Gastroesophageal sphincter (tissue), 4 donors: ENCODE data around the gene GLRA1. TPM values are rescaled to one million over a fixed set of nuclear protein-coding genes. Genes with fewer than 3 reads are reported as not detected.
"Not testable (repeated sequence)": the region's sequence is repeated elsewhere in the genome, so short reads cannot be mapped to it uniquely, and the experiment has no call there.

ENCODE experiments used
- ATAC-seq: fragments of 150-250 bp; one replicate; pipeline ENCODE4 v1.9.1; 2016; ENCODE audit warnings: mild to moderate bottlenecking, moderate library complexity
- H3K27ac ChIP-seq, 4 donors: fragments of 200-600 bp; sonication (generic) in 3 of 4; 1 replicate in 3 of 4; 2 replicates in 1 of 4; pipeline ENCODE4 v1.5.1; 2016 to 2019
- H3K27me3 ChIP-seq: fragments of 200-600 bp; sonication (generic); one replicate; pipeline ENCODE4 v1.5.1; 2019
- H3K36me3 ChIP-seq, 2 donors: fragments of 200-600 bp; sonication (generic); one replicate each; pipeline ENCODE4 v1.5.1; 2019; ENCODE audit warnings: control low read depth in 1 of 2
- H3K4me1 ChIP-seq, 3 donors: fragments of 200-600 bp; sonication (generic); 1 replicate in 2 of 3; 2 replicates in 1 of 3; pipeline ENCODE4 v1.5.1; 2016 to 2019; ENCODE audit warnings: control low read depth in 2 of 3
- H3K4me3 ChIP-seq, 2 donors: fragments of 200-600 bp; sonication (generic); one replicate each; pipeline ENCODE4 v1.5.1; 2019; ENCODE audit warnings: mild to moderate bottlenecking in 1 of 2, moderate library complexity in 1 of 2
- H3K9me3 ChIP-seq, 3 donors: fragments of 200-600 bp; sonication (generic); one replicate each; pipeline ENCODE4 v1.5.1; 2017 to 2019; ENCODE audit warnings: control low read depth in 2 of 3
- EP300 ChIP-seq: sonication (generic); formaldehyde crosslinking; IDR thresholded peaks from one replicate; pipeline ENCODE4 v1.6.1; 2017; ENCODE audit warnings: antibody characterized with exemption, mild to moderate bottlenecking
- POLR2A ChIP-seq, 2 donors: fragments of 450-650 bp; IDR thresholded peaks; one replicate each; pipeline ENCODE4 v1.6.1; 2017; ENCODE audit warnings: antibody characterized with exemption in 2 of 2, mild to moderate bottlenecking in 2 of 2, moderate library complexity in 1 of 2
- POLR2AphosphoS5 ChIP-seq: sonication (generic); formaldehyde crosslinking; IDR thresholded peaks from one replicate; pipeline ENCODE4 v1.6.1; 2017; ENCODE audit warnings: antibody characterized with exemption
- whole genome bisulfite sequencing, 2 donors: methylation state at CpG; one replicate each; pipeline ENCODE4 v1.1.5; 2018; ENCODE audit warnings: low coverage in 1 of 2; 5-methylcytosine and 5-hydroxymethylcytosine counted together
- total RNA-seq, 4 donors: library from RNA; depleted of rRNA; stranded (reverse); fragments of >200 nt; gene quantifications; one replicate each; pipeline ENCODE4 v1.1.0, GENCODE V29; 2016
- TF ChIP-seq, protein P1 (sequence below), 4 experiments: fragments of 200-600 bp in 2 of 4; fragments of 450-650 bp in 2 of 4; sonication (generic) in 1 of 4; IDR thresholded peaks; one replicate each; pipeline ENCODE4 v1.5.1; 2017 to 2019; ENCODE audit warnings: antibody characterized with exemption in 4 of 4, mild to moderate bottlenecking in 2 of 4, moderate library complexity in 2 of 4

Gene GLRA1
- total RNA-seq, 4 donors from 2014 or later, result not detected

DNA sequence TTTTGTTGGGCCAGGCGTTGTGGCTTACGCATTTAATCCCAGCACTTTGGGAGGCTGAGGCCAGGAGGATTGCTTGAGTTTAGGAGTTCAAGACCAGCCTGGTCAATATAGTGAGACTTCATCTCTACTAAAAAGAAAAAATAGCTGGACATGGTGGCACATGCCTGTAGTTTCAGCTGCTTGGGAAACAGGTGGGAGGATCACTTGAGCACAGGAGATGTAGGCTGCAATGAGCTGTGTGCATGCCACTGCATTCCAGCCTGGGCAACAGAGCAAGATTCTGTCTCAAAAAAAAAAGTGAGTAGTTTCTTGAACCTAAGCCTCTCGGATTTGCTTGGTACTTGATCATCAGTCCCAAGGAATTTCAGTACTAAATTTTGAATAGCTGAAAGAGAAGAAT lies 126.0 kb downstream of the GLRA1 start:
- ATAC-seq, result no peak
- H3K27me3 ChIP-seq, result no peaks in the 10 kb centered on the region
- TF ChIP-seq EP300, result no peak
- WGBS, 2 donors, result 80 to 83% methylated on average over 2 to 3 of the region's 3 CpGs
- no peak overlapping the region for H3K27ac ChIP-seq
- H3K36me3 ChIP-seq, result peaks cover 13 to 100% of the 10 kb centered on the region in 2 donors
- H3K4me3 ChIP-seq, result no peak overlapping the region
- peaks cover 0 to 11% (median 0%) of the 10 kb centered on the region in 3 donors for H3K4me1 ChIP-seq
- H3K9me3 ChIP-seq, result no peaks in the 10 kb centered on the region

DNA sequence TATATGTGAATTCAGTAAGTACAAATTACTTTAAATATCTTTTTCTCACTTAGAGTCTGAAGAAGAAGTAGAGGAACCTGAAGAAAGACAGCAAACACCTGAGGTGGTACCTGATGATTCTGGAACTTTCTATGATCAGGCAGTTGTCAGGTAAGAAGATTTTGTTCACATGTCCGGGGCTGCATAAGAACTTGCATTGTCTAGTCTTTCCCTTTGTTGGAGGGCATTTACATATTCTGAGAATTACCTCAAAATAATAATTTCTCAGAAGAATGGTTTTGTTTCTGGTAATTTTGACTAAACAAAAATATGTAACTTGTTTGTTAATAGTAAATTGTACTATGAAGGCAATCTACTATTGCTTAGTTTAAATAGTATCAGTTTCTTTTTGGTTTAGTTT lies 129.2 kb downstream of the GLRA1 start:
- Histone ChIP-seq H3K9me3 (no peaks in the 10 kb centered on the region), H3K36me3 (peaks cover 16 to 100% of the 10 kb centered on the region in 2 donors), H3K4me1 (peaks cover 0 to 11% (median 0%) of the 10 kb centered on the region in 3 donors), H3K4me3 (no peak overlapping the region), H3K27ac (no peak overlapping the region), H3K27me3 (no peaks in the 10 kb centered on the region)
- TF ChIP-seq POLR2A (IDR thresholded peaks at IDR 0.05) (no peak), EP300 (no peak), POLR2AphosphoS5 (no peak)
- TF ChIP-seq, protein P1, sequence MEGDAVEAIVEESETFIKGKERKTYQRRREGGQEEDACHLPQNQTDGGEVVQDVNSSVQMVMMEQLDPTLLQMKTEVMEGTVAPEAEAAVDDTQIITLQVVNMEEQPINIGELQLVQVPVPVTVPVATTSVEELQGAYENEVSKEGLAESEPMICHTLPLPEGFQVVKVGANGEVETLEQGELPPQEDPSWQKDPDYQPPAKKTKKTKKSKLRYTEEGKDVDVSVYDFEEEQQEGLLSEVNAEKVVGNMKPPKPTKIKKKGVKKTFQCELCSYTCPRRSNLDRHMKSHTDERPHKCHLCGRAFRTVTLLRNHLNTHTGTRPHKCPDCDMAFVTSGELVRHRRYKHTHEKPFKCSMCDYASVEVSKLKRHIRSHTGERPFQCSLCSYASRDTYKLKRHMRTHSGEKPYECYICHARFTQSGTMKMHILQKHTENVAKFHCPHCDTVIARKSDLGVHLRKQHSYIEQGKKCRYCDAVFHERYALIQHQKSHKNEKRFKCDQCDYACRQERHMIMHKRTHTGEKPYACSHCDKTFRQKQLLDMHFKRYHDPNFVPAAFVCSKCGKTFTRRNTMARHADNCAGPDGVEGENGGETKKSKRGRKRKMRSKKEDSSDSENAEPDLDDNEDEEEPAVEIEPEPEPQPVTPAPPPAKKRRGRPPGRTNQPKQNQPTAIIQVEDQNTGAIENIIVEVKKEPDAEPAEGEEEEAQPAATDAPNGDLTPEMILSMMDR (IDR thresholded peaks at IDR 0.05), result no peak
- 89 to 93% methylated on average over 1 of the region's 1 CpG for WGBS, 2 donors
- ATAC-seq, result no peak

DNA sequence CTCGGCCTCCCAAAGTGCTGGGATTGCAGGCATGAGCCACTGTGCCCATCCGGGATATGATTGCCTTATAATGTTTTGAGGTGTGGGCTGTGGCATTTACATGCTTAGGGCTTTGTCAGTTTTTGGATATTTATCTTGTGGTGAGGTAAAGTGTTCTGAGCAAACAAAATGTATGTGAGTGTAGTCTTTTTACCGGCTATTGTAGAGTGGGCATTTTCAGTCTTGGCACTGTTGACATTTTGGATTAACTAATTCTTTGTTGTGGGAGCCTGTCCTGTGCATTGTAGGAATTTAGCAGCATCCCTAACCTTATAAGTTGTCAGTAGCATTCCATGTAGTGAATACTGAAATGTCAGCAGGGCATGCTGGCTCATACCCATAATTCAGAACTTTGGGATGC lies 131.3 kb downstream of the GLRA1 start:
- H3K36me3 ChIP-seq, result peaks cover 11 to 100% of the 10 kb centered on the region in 2 donors
- H3K4me3 ChIP-seq, result no peak overlapping the region
- ATAC-seq, result no peak
- WGBS, 2 donors, result 100% methylated on average over 3 of the region's 3 CpGs; no CpG with 5 or more reads in 1 of the 2 donors
- no peaks in the 10 kb centered on the region for H3K9me3 ChIP-seq
- H3K27me3 ChIP-seq, result no peaks in the 10 kb centered on the region
- peaks cover 0 to 9% (median 0%) of the 10 kb centered on the region in 3 donors for H3K4me1 ChIP-seq
- TF ChIP-seq POLR2A (IDR thresholded peaks at IDR 0.05) (no peak), EP300 (no peak), POLR2AphosphoS5 (no peak)
- TF ChIP-seq, protein P1 (IDR thresholded peaks at IDR 0.05), result no peak
- no peak overlapping the region for H3K27ac ChIP-seq

DNA sequence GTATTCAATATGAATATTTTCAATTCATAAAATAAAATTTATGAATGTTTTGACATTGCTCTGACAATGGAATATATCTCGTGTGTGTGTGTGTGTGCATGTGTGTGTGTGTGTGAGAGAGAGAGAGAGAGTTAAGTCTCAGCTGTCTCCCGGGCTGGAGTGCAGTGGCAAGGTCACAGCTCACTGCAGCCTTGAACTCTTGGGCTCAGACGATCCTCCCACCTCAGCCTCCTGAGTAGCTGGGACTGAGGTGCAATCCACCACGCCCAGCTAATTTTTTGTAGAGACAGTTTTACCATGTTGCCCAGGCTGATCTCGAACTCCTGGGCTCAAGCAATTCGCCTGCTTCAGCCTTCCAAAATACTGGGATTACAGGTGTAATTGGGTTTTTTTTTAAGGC lies 136.8 kb downstream of the GLRA1 start:
- WGBS, 2 donors, result 75 to 76% methylated on average over 3 to 6 of the region's 6 CpGs
- Histone ChIP-seq H3K9me3 (no peaks in the 10 kb centered on the region), H3K27me3 (no peaks in the 10 kb centered on the region), H3K36me3 (peaks cover 3 to 61% of the 10 kb centered on the region in 2 donors), H3K27ac (no peak overlapping the region), H3K4me1 (peaks cover 0 to 38% (median 0%) of the 10 kb centered on the region in 3 donors), H3K4me3 (no peak overlapping the region)
- ATAC-seq, result no peak
- TF ChIP-seq, protein P1 (IDR thresholded peaks at IDR 0.05), result no peak
- no peak for TF ChIP-seq POLR2A (IDR thresholded peaks at IDR 0.05)
- no peak for TF ChIP-seq POLR2AphosphoS5
- TF ChIP-seq EP300, result no peak

DNA sequence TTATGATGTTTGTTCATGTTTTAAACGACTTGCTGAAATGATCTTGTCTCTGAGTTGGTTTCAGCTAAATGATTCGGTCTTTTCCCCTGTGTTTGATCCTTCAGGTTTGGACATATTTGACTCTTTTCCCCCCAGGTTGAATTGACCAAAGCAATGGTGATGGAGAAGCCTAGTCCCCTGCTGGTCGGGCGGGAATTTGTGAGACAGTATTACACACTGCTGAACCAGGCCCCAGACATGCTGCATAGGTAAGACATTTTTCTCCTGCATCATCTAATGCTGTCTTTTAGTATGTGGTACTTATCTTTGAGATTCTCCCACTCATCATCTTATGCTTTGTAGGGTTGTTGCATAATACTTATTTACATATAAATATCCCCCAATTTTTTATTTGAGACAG lies 138.2 kb downstream of the GLRA1 start:
- Histone ChIP-seq H3K4me3 (no peak overlapping the region), H3K27ac (no peak overlapping the region), H3K27me3 (no peaks in the 10 kb centered on the region), H3K9me3 (no peaks in the 10 kb centered on the region), H3K4me1 (peaks cover 0 to 51% (median 6%) of the 10 kb centered on the region in 3 donors), H3K36me3 (peaks cover 3 to 47% of the 10 kb centered on the region in 2 donors)
- 81 to 92% methylated on average over 2 to 4 of the region's 4 CpGs for WGBS, 2 donors
- ATAC-seq, result no peak
- TF ChIP-seq POLR2AphosphoS5 (no peak), EP300 (no peak)

DNA sequence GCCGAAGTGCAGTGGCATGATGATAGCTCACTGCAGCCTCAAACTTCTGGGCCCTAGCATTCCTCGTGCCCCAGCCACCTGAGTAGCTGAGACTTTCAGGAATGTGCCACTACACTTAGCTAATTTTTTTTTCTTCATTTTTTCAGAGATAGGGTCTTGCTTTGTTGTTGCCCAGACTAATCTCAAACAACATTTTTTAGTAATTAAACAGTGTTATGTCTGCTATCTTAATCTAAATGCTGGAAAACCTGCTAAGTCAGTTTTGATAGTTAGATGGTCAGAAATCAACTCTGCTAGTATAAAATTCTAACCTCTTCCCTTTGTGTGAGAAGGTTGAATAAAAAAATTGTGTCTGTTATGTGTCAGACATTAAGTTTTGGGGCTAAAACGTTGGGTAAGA lies 140.5 kb downstream of the GLRA1 start:
- Histone ChIP-seq H3K27me3 (no peaks in the 10 kb centered on the region), H3K36me3 (peaks cover 0 to 24% of the 10 kb centered on the region in 2 donors), H3K4me3 (no peak overlapping the region), H3K27ac (no peak overlapping the region), H3K9me3 (no peaks in the 10 kb centered on the region), H3K4me1 (peaks cover 0 to 74% (median 17%) of the 10 kb centered on the region in 3 donors)
- 69% methylated on average over 3 of the region's 3 CpGs for WGBS, 2 donors
- TF ChIP-seq, protein P1 (IDR thresholded peaks at IDR 0.05), result no peak
- TF ChIP-seq POLR2AphosphoS5, result no peak
- TF ChIP-seq EP300, result no peak
- no peak for TF ChIP-seq POLR2A (IDR thresholded peaks at IDR 0.05)
- no peak for ATAC-seq

DNA sequence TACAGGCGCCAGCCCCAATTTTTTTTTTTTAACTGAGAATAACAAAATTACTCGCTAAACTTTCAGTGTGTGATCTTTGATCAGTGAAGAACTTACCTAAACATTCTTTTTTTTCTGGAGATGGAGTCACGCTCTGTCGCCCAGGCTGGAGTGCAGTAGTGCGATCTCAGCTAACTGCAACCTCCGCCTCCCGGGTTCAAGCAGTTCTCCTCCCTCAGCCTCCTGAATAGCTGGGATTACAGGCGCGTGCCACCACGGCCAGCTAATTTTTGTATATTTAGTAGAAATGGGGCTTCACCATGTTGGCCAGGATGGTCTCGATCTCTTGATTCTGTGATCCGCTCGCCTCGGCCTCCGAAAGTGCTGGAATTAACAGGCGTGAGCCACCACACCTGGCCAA lies 141.0 kb downstream of the GLRA1 start:
- H3K36me3 ChIP-seq, result peaks cover 0 to 19% of the 10 kb centered on the region in 2 donors
- not testable (repeated sequence) for H3K4me3 ChIP-seq, H3K9me3 ChIP-seq, H3K27me3 ChIP-seq, H3K27ac ChIP-seq, ATAC-seq
- WGBS, 2 donors, result 95 to 97% methylated on average over 10 to 16 of the region's 16 CpGs
- peaks cover 0 to 79% (median 17%) of the 10 kb centered on the region in 3 donors for H3K4me1 ChIP-seq
